Measurements from ENCODE around the gene PTS.
A peak's percentile ranks its signal among the peaks of the same experiment; 100 is the strongest.

DNA sequence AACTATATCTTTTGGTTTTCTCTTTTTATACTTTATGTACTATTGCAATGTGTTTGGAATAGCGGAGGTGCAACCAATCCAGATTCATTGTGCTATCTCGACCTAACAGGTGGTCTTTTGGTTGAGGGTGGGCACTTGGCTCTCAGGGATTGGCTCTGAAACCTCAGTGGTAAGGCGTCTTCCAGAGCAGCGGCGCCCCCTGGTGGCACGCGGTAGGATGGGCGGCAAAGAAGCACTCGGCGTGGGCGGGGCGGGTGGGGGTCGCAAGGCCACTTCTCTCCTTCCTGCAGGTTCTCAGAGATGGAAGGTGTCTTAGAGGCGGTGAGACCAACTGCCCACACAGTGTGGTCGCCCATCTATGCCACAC, 53.7 kb downstream of the PTS start:
- TF ChIP-seq, protein P1, sequence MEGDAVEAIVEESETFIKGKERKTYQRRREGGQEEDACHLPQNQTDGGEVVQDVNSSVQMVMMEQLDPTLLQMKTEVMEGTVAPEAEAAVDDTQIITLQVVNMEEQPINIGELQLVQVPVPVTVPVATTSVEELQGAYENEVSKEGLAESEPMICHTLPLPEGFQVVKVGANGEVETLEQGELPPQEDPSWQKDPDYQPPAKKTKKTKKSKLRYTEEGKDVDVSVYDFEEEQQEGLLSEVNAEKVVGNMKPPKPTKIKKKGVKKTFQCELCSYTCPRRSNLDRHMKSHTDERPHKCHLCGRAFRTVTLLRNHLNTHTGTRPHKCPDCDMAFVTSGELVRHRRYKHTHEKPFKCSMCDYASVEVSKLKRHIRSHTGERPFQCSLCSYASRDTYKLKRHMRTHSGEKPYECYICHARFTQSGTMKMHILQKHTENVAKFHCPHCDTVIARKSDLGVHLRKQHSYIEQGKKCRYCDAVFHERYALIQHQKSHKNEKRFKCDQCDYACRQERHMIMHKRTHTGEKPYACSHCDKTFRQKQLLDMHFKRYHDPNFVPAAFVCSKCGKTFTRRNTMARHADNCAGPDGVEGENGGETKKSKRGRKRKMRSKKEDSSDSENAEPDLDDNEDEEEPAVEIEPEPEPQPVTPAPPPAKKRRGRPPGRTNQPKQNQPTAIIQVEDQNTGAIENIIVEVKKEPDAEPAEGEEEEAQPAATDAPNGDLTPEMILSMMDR (IDR thresholded peaks at IDR 0.05), result peak; percentile 43 to 94 (median 91)
- TF ChIP-seq EP300 (IDR thresholded peaks at IDR 0.05) (no peak), POLR2A (IDR thresholded peaks at IDR 0.05) (no peak)
